SW 1271 (cell line): ENCODE results near the gene HSPA8.

ENCODE experiments used
- DNase-seq, 2 experiments: peaks; one replicate each; lab custom pipeline; 2025; lab: John Stamatoyannopoulos, UW

The HSPA8 gene

GRCh38 chr11:123047266-123047946, 14.5 kb downstream of the HSPA8 start:
- DNase-seq, result no peak

GRCh38 chr11:123046473-123047259, 15.3 kb downstream of the HSPA8 start:
- DNase-seq, result no peak

- no peak for DNase-seq
Measured at GRCh38 chr11:123045101-123045500, 16.8 kb downstream of the HSPA8 start.

GRCh38 chr11:123041185-123041584, 20.8 kb downstream of the HSPA8 start:
- DNase-seq, result no peak

GRCh38 chr11:123040111-123040432, 21.9 kb downstream of the HSPA8 start:
- DNase-seq, result no peak

- DNase-seq, result no peak
Measured at GRCh38 chr11:123035831-123036230, 26.1 kb downstream of the HSPA8 start.

GRCh38 chr11:123034597-123034996, 27.3 kb downstream of the HSPA8 start:
- DNase-seq, result no peak

GRCh38 chr11:123033895-123034294, 28.0 kb downstream of the HSPA8 start:
- no peak for DNase-seq

- no peak for DNase-seq
Measured at GRCh38 chr11:123030517-123030916, 31.4 kb downstream of the HSPA8 start.

GRCh38 chr11:123020968-123021367, 41.0 kb downstream of the HSPA8 start:
- DNase-seq, result peak; percentile 16 to 67

- DNase-seq, result no peak
Measured at GRCh38 chr11:123018702-123019101, 43.2 kb downstream of the HSPA8 start.

GRCh38 chr11:123011510-123011909, 50.4 kb downstream of the HSPA8 start:
- DNase-seq, result no peak
